Mesenchymal stem cell (in vitro differentiated cells and primary cell): Measurements from ENCODE around the gene ABCA3.

Experiments used
- DNase-seq: peaks from one replicate; pipeline ENCODE4 v3.0.0-alpha.2; 2013
- H2AFZ ChIP-seq: one replicate; pipeline ENCODE4 v1.6.1; 2013; ENCODE audit warnings: low read depth, mild to moderate bottlenecking, control low read depth, inconsistent platforms, low read length, moderate library complexity
- H2AK5ac ChIP-seq: 2 replicates; pipeline ENCODE4 v1.6.1; 2013; ENCODE audit warnings: low read length, moderate library complexity, mild to moderate bottlenecking, inconsistent platforms; ENCODE audit not compliant: severe bottlenecking
- H2BK120ac ChIP-seq: one replicate; pipeline ENCODE4 v1.6.1; 2013; ENCODE audit warnings: low read depth, mild to moderate bottlenecking, inconsistent platforms, low read length, moderate library complexity
- H2BK12ac ChIP-seq, 2 experiments: one replicate each; pipeline ENCODE4 v1.6.1; 2013; ENCODE audit warnings: inconsistent platforms in 2 of 2, low read length in 2 of 2, mild to moderate bottlenecking in 2 of 2, moderate library complexity in 2 of 2, control low read depth in 1 of 2
- H2BK15ac ChIP-seq: one replicate; pipeline ENCODE4 v1.6.1; 2013; ENCODE audit warnings: mild to moderate bottlenecking, low read depth, inconsistent platforms; ENCODE audit not compliant: poor library complexity, severe bottlenecking
- H2BK5ac ChIP-seq: 2 replicates; pipeline ENCODE4 v1.6.1; 2013; ENCODE audit warnings: low read depth, mild to moderate bottlenecking, low read length, control low read depth, inconsistent platforms; ENCODE audit not compliant: poor library complexity, severe bottlenecking
- H3K14ac ChIP-seq, 2 experiments: one replicate each; pipeline ENCODE4 v1.6.1; 2013; ENCODE audit warnings: inconsistent platforms in 2 of 2, low read length in 2 of 2, control low read depth in 1 of 2, mild to moderate bottlenecking in 1 of 2, moderate library complexity in 1 of 2
- H3K18ac ChIP-seq, 2 experiments: one replicate each; pipeline ENCODE4 v1.6.1; 2013; ENCODE audit warnings: inconsistent platforms in 2 of 2, low read length in 2 of 2, control low read depth in 1 of 2, low read depth in 1 of 2, mild to moderate bottlenecking in 1 of 2
- H3K23ac ChIP-seq, 2 experiments: one replicate each; pipeline ENCODE4 v1.6.1; 2013; ENCODE audit warnings: inconsistent platforms in 2 of 2, low read length in 2 of 2, mild to moderate bottlenecking in 2 of 2, moderate library complexity in 2 of 2, control low read depth in 1 of 2
- H3K27ac ChIP-seq: 2 replicates; pipeline ENCODE4 v1.5.1; 2013; ENCODE audit warnings: mild to moderate bottlenecking, moderate library complexity, low read length, control low read depth, inconsistent platforms; ENCODE audit not compliant: poor library complexity, severe bottlenecking
- H3K27me3 ChIP-seq, 2 experiments: 2 replicates each; pipeline versions ENCODE4 v1.6.1 to v1.7.0; 2013; ENCODE audit warnings: low read length in 2 of 2, mild to moderate bottlenecking in 2 of 2, moderate library complexity in 2 of 2, control low read depth in 1 of 2, inconsistent platforms in 1 of 2; ENCODE audit not compliant: control insufficient read depth in 1 of 2, insufficient read depth in 1 of 2
- H3K36me3 ChIP-seq, 2 experiments: 2 replicates each; pipeline versions ENCODE4 v1.6.1 to v1.7.0; 2013; ENCODE audit warnings: low read length in 2 of 2, control low read depth in 1 of 2, inconsistent platforms in 1 of 2, low read depth in 1 of 2, mild to moderate bottlenecking in 1 of 2; ENCODE audit not compliant: insufficient read depth in 2 of 2, control insufficient read depth in 1 of 2
- H3K4ac ChIP-seq, 2 experiments: one replicate each; pipeline ENCODE4 v1.6.1; 2013; ENCODE audit warnings: inconsistent platforms in 2 of 2, low read length in 2 of 2, mild to moderate bottlenecking in 2 of 2, moderate library complexity in 2 of 2, control low read depth in 1 of 2, low read depth in 1 of 2
- H3K4me1 ChIP-seq: 2 replicates; pipeline ENCODE4 v1.6.1; 2013; ENCODE audit warnings: low read depth, low read length, control low read depth; ENCODE audit not compliant: control insufficient read depth, insufficient read depth
- H3K4me2 ChIP-seq: 2 replicates; pipeline ENCODE4 v1.6.1; 2013; ENCODE audit warnings: low read length, mild to moderate bottlenecking, inconsistent platforms; ENCODE audit not compliant: poor library complexity, severe bottlenecking
- H3K4me3 ChIP-seq, 2 experiments: 2 replicates each; pipeline versions ENCODE4 v1.5.1 to v1.7.0; 2013; ENCODE audit warnings: low read length in 2 of 2, mild to moderate bottlenecking in 2 of 2, control low read depth in 1 of 2, low read depth in 1 of 2; ENCODE audit not compliant: insufficient read depth in 1 of 2
- H3K79me1 ChIP-seq: replicated peaks from 2 replicates; pipeline ENCODE4 v1.6.1; 2013; ENCODE audit warnings: mild to moderate bottlenecking, control low read depth, low read length, inconsistent platforms; ENCODE audit not compliant: poor library complexity, severe bottlenecking
- H3K9ac ChIP-seq: 2 replicates; pipeline ENCODE4 v1.7.0; 2013; ENCODE audit warnings: mild to moderate bottlenecking, low read length, moderate library complexity
- H3K9me3 ChIP-seq: 2 replicates; pipeline ENCODE4 v1.7.0; 2013; ENCODE audit warnings: mild to moderate bottlenecking, low read length; ENCODE audit not compliant: control insufficient read depth
- H4K8ac ChIP-seq: one replicate; pipeline ENCODE4 v1.6.1; 2013; ENCODE audit warnings: inconsistent platforms, mild to moderate bottlenecking, low read length, moderate library complexity
- H4K91ac ChIP-seq: one replicate; pipeline ENCODE4 v1.6.1; 2013; ENCODE audit warnings: mild to moderate bottlenecking, low read length, inconsistent platforms
- WGBS: methylation state at CpG from one replicate; pipeline ENCODE4 v1.1.7; 2013; ENCODE audit warnings: mixed read lengths; 5-methylcytosine and 5-hydroxymethylcytosine counted together

Gene ABCA3

GRCh38 chr16:2253293-2253692, 87.2 kb downstream of the ABCA3 start:
- Histone ChIP-seq H2BK120ac (no peak overlapping the region), H3K9me3 (no peaks in the 10 kb centered on the region), H3K23ac (no peak overlapping the region), H3K27ac (no peak overlapping the region), H3K14ac (no peak overlapping the region), H3K27me3 (no peaks in the 10 kb centered on the region), H2AFZ (no peak overlapping the region), H4K91ac (no peak overlapping the region), H3K4ac (no peak overlapping the region), H3K36me3 (peaks cover 60 to 62% of the 10 kb centered on the region in 2 experiments), H2BK12ac (no peak overlapping the region), H3K4me3 (no peak overlapping the region), H3K18ac (no peak overlapping the region), H3K79me1 (peaks cover 21% of the 10 kb centered on the region), H3K4me1 (peaks cover 16% of the 10 kb centered on the region), H3K9ac (no peak overlapping the region), H3K4me2 (no peak overlapping the region), H2AK5ac (no peak overlapping the region), H4K8ac (no peak overlapping the region), H2BK5ac (no peak overlapping the region), H2BK15ac (no peak overlapping the region)
- 90% methylated on average over 9 of the region's 11 CpGs for WGBS
- no peak for DNase-seq

GRCh38 chr16:2252806-2253148, 87.8 kb downstream of the ABCA3 start:
- no peak overlapping the region for H3K4ac ChIP-seq
- peaks cover 55 to 59% of the 10 kb centered on the region in 2 experiments for H3K36me3 ChIP-seq
- 81% methylated on average over 3 of the region's 7 CpGs for WGBS
- no peak for DNase-seq
- H3K4me3 ChIP-seq: no peak overlapping the region
- no peak overlapping the region for H4K8ac ChIP-seq
- no peaks in the 10 kb centered on the region for H3K9me3 ChIP-seq
- no peak overlapping the region for H3K18ac ChIP-seq
- no peak overlapping the region for H3K27ac ChIP-seq
- peaks cover 16% of the 10 kb centered on the region for H3K4me1 ChIP-seq
- H2BK5ac ChIP-seq: no peak overlapping the region
- H3K79me1 ChIP-seq: peaks cover 21% of the 10 kb centered on the region
- H4K91ac ChIP-seq: no peak overlapping the region
- H2BK12ac ChIP-seq: no peak overlapping the region
- no peak overlapping the region for H3K9ac ChIP-seq
- H2BK120ac ChIP-seq: no peak overlapping the region
- no peak overlapping the region for H3K23ac ChIP-seq
- H3K27me3 ChIP-seq: no peaks in the 10 kb centered on the region
- H2AK5ac ChIP-seq: no peak overlapping the region
- H3K14ac ChIP-seq: no peak overlapping the region
- no peak overlapping the region for H3K4me2 ChIP-seq
- H2AFZ ChIP-seq: no peak overlapping the region
- no peak overlapping the region for H2BK15ac ChIP-seq

GRCh38 chr16:2251296-2252111, 89.0 kb downstream of the ABCA3 start, which contains the start of gene ECI1:
TSS of gene ECI1 (minus strand) at chr16:2251587. CDS start at chr16:2251566, 21 bp downstream.
- Histone ChIP-seq H3K9me3 (no peaks in the 10 kb centered on the region), H3K23ac (no peak within 1 kb of the TSS), H3K27ac (peak within 1 kb of the TSS; percentile 79), H3K14ac (peak within 1 kb of the TSS in 1 of 2 experiments; percentile 76), H3K79me1 (peaks cover 17% of the 10 kb centered on the region), H3K36me3 (peaks cover 45 to 50% of the 10 kb centered on the region in 2 experiments), H3K4me1 (peaks cover 16% of the 10 kb centered on the region), H2AK5ac (peak within 1 kb of the TSS; percentile 30), H2BK120ac (peak within 1 kb of the TSS; percentile 82), H2BK12ac (peak within 1 kb of the TSS in 1 of 2 experiments; percentile 70), H3K4ac (peak within 1 kb of the TSS; percentile 62 to 83), H2BK15ac (peak within 1 kb of the TSS; percentile 48), H3K4me2 (peak within 1 kb of the TSS; percentile 65), H3K18ac (peak within 1 kb of the TSS; percentile 67 to 77), H3K9ac (peak within 1 kb of the TSS; percentile 89), H4K8ac (peak within 1 kb of the TSS; percentile 93), H2AFZ (peak within 1 kb of the TSS; percentile 48), H3K4me3 (peak within 1 kb of the TSS; percentile 76 to 82), H3K27me3 (no peaks in the 10 kb centered on the region), H2BK5ac (no peak within 1 kb of the TSS), H4K91ac (peak within 1 kb of the TSS; percentile 80)
- peak; percentile 95 for DNase-seq
- WGBS: under 1% methylated on average over 79 of the region's 88 CpGs

GRCh38 chr16:2250652-2251295, 89.8 kb downstream of the ABCA3 start:
- no peak overlapping the region for H2BK5ac ChIP-seq
- peak overlapping the region in 1 of 2 experiments; percentile 47 for H3K4ac ChIP-seq
- H3K18ac ChIP-seq: peak overlapping the region; percentile 43 to 67
- no peak overlapping the region for H2AFZ ChIP-seq
- H3K27ac ChIP-seq: peak overlapping the region; percentile 56
- H4K91ac ChIP-seq: no peak overlapping the region
- no peaks in the 10 kb centered on the region for H3K27me3 ChIP-seq
- peak overlapping the region; percentile 77 for H2BK120ac ChIP-seq
- H3K36me3 ChIP-seq: peaks cover 45 to 50% of the 10 kb centered on the region in 2 experiments
- no peak overlapping the region for H3K23ac ChIP-seq
- peaks cover 16% of the 10 kb centered on the region for H3K4me1 ChIP-seq
- peak overlapping the region; percentile 76 to 82 for H3K4me3 ChIP-seq
- WGBS: 5% methylated on average over 30 of the region's 35 CpGs
- H3K14ac ChIP-seq: no peak overlapping the region
- no peaks in the 10 kb centered on the region for H3K9me3 ChIP-seq
- peak overlapping the region; percentile 89 for H3K9ac ChIP-seq
- H3K4me2 ChIP-seq: peak overlapping the region; percentile 65
- no peak overlapping the region for H4K8ac ChIP-seq
- no peak overlapping the region for H2BK12ac ChIP-seq
- peaks cover 20% of the 10 kb centered on the region for H3K79me1 ChIP-seq
- DNase-seq: peak; percentile 34
- H2AK5ac ChIP-seq: no peak overlapping the region
- H2BK15ac ChIP-seq: peak overlapping the region; percentile 48
